ENCODE data around the gene CACNB2. TPM values are rescaled to one million over a fixed set of nuclear protein-coding genes. Genes with fewer than 3 reads are reported as not detected.

The CACNB2 gene
- polyA plus RNA-seq, 2 of the 4 experiments (the other 2 are of a cell fraction) = not detected

DNA sequence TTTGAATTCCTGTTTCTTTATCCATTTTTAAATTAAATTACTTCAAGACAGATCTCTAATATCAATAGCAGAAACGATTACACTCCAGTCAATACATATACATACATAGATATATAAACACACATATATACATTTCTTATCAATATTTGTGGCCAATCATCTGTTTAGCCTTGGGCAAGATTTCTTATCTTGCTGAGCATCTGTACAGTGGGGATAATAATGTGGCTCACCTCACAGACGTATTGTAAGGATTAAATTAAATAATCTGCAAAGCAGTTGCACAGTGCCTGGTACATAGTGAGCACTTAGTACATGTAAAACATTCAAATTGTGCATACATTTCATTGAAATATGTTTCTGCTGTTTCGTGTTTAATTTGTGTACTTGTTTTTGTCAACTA is 17.5 kb upstream of the CACNB2 start:
- FAIRE-seq (no peak), DNase-seq (ENCODE audit: low read depth in 1 of 2, low spot score in 1 of 2) (no peak), ATAC-seq (no peak)
- TF ChIP-seq PHF8 (IDR thresholded peaks at IDR 0.05; ENCODE audit: borderline replicate concordance, low read depth) = no peak
- no peak for TF ChIP-seq ZFP36 (IDR thresholded peaks at IDR 0.05; ENCODE audit: borderline replicate concordance, partially characterized antibody)
- no peak for TF ChIP-seq TFCP2L1 (CRISPR knock-in tag; IDR thresholded peaks at IDR 0.05)
- TF ChIP-seq KDM5A (IDR thresholded peaks at IDR 0.05) = no peak
- no peak for TF ChIP-seq CHD2 (IDR thresholded peaks at IDR 0.05; ENCODE audit: low read length, partially characterized antibody)
- no peak for TF ChIP-seq CEBPB (IDR thresholded peaks at IDR 0.05)
- no peak for TF ChIP-seq CBX8 (IDR thresholded peaks at IDR 0.05)
- no peak for TF ChIP-seq EP300 (IDR thresholded peaks at IDR 0.05)
- TF ChIP-seq CBX2 (IDR thresholded peaks at IDR 0.05; ENCODE audit: borderline replicate concordance, low read depth) = no peak
- TF ChIP-seq, protein P1, sequence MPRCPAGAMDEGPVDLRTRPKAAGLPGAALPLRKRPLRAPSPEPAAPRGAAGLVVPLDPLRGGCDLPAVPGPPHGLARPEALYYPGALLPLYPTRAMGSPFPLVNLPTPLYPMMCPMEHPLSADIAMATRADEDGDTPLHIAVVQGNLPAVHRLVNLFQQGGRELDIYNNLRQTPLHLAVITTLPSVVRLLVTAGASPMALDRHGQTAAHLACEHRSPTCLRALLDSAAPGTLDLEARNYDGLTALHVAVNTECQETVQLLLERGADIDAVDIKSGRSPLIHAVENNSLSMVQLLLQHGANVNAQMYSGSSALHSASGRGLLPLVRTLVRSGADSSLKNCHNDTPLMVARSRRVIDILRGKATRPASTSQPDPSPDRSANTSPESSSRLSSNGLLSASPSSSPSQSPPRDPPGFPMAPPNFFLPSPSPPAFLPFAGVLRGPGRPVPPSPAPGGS (IDR thresholded peaks at IDR 0.05) = no peak
- TF ChIP-seq RNF2 (IDR thresholded peaks at IDR 0.05; ENCODE audit: borderline replicate concordance, low read depth) = no peak
- H3K4me3 ChIP-seq = no peak overlapping the region
- H3K4me1 ChIP-seq = no peaks in the 10 kb centered on the region
- ChIA-PET CTCF (no interaction called here), POLR2A (no interaction called here)
- no peak overlapping the region for H3K4me2 ChIP-seq
- WGBS (ENCODE audit: missing lambda C conversion rate) = 1% methylated on average over 3 of the region's 3 CpGs
- no peak overlapping the region for H3K27ac ChIP-seq
- no peaks in the 10 kb centered on the region for H3K9me3 ChIP-seq

DNA sequence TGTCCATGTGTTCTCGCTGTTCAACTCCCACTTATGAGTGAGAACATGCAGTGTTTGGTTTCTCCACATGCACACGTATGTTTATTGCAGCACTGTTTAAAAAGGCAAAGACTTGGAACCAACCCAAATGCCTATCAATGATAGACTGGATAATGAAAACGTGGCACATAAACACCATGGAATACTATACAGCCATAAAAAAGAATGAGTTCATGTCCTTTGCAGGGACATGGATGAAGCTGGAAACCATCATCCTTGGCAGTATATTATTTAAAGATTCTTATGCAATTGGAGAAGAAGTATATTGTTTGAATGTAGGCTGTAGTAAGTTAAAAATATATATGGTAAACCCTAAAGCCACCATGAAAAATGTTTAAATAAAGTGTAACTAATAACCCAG is 7.2 kb upstream of the CACNB2 start:
- 25% methylated on average over 3 of the region's 3 CpGs for WGBS (ENCODE audit: missing lambda C conversion rate)
- H3K4me3 ChIP-seq = no peak overlapping the region
- H3K27ac ChIP-seq = no peak overlapping the region
- ChIA-PET CTCF (no interaction called here), POLR2A (no interaction called here)
- FAIRE-seq (no peak), DNase-seq (ENCODE audit: low read depth in 1 of 2, low spot score in 1 of 2) (no peak), ATAC-seq (no peak)
- no peaks in the 10 kb centered on the region for H3K4me1 ChIP-seq
- TF ChIP-seq CBX2 (IDR thresholded peaks at IDR 0.05; ENCODE audit: borderline replicate concordance, low read depth) (no peak), BHLHE40 (IDR thresholded peaks at IDR 0.05; ENCODE audit: low read depth, low read length) (no peak)
- TF ChIP-seq, protein P2, sequence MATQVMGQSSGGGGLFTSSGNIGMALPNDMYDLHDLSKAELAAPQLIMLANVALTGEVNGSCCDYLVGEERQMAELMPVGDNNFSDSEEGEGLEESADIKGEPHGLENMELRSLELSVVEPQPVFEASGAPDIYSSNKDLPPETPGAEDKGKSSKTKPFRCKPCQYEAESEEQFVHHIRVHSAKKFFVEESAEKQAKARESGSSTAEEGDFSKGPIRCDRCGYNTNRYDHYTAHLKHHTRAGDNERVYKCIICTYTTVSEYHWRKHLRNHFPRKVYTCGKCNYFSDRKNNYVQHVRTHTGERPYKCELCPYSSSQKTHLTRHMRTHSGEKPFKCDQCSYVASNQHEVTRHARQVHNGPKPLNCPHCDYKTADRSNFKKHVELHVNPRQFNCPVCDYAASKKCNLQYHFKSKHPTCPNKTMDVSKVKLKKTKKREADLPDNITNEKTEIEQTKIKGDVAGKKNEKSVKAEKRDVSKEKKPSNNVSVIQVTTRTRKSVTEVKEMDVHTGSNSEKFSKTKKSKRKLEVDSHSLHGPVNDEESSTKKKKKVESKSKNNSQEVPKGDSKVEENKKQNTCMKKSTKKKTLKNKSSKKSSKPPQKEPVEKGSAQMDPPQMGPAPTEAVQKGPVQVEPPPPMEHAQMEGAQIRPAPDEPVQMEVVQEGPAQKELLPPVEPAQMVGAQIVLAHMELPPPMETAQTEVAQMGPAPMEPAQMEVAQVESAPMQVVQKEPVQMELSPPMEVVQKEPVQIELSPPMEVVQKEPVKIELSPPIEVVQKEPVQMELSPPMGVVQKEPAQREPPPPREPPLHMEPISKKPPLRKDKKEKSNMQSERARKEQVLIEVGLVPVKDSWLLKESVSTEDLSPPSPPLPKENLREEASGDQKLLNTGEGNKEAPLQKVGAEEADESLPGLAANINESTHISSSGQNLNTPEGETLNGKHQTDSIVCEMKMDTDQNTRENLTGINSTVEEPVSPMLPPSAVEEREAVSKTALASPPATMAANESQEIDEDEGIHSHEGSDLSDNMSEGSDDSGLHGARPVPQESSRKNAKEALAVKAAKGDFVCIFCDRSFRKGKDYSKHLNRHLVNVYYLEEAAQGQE (IDR thresholded peaks at IDR 0.05) = no peak
- no peaks in the 10 kb centered on the region for H3K9me3 ChIP-seq
- H3K4me2 ChIP-seq = no peak overlapping the region

DNA sequence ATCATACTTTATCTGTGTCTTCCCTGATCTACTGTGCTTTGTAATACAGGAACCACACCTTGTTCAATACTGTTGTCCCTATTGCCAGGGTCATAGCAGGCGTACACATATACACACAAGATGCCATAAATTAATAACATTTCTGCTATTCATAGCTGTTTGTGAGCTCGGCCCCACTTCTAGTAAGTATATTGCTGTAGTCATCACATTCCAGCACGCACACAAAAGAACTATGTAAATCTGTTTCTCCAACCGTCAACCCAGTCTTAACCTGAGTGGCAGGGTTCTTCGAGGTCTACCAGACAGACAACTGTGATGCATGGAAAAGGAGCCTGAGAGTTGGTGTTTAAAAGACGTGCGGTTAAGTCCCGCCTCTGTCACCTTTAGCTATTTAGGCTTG is 5.7 kb upstream of the CACNB2 start:
- no peak overlapping the region for H3K27ac ChIP-seq
- no peak for DNase-seq (ENCODE audit: low read depth in 1 of 2, low spot score in 1 of 2)
- no peak overlapping the region for H3K4me3 ChIP-seq
- TF ChIP-seq PHF8 (IDR thresholded peaks at IDR 0.05; ENCODE audit: borderline replicate concordance, low read depth) = no peak
- peak; percentile 71 for TF ChIP-seq MAFK (IDR thresholded peaks at IDR 0.05; ENCODE audit: partially characterized antibody)
- CTCF ChIA-PET = interaction anchor here (1.2 kb wide), 1 partner anchor 81 kb away, joined by 3 read pairs; no protein-coding TSS in a partner anchor
- WGBS (ENCODE audit: missing lambda C conversion rate) = 46% methylated on average over 8 of the region's 8 CpGs
- no peaks in the 10 kb centered on the region for H3K4me1 ChIP-seq
- POLR2A ChIA-PET = no interaction called here
- no peak for FAIRE-seq
- no peaks in the 10 kb centered on the region for H3K9me3 ChIP-seq
- ATAC-seq = no peak
- H3K4me2 ChIP-seq = no peak overlapping the region

DNA sequence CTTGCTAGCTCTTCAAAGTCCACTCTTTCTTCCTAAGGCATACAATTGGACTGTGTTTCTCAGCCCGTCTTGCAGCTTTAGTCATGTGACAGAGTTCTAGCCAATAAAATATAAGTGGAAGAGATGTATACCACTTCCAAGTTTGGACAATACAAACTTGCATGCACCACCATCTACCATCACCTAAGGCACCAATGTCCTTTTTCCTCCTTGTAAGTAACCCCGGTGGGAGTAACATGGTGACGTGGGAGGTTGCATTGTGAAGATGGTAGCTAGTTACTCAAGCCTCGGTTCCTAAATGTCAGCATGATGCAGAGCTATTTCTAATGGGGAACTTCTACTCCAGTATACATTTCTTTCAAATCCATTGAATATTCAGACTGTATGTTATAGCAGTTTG is 5.3 kb upstream of the CACNB2 start:
- DNase-seq (ENCODE audit: low read depth in 1 of 2, low spot score in 1 of 2) (no peak), FAIRE-seq (no peak), ATAC-seq (0 out of 6 replicates have a peak, but pooled peaks of 1 of the 2 experiments have one; percentile 19)
- Histone ChIP-seq H3K4me2 (no peak overlapping the region), H3K9me3 (no peaks in the 10 kb centered on the region), H3K4me3 (no peak overlapping the region), H3K27ac (no peak overlapping the region), H3K4me1 (0 out of 3 replicates have a peak, but pooled peaks cover under 1% of the 10 kb centered on the region)
- 9% methylated on average over 4 of the region's 4 CpGs for WGBS (ENCODE audit: missing lambda C conversion rate)
- CTCF ChIA-PET = no interaction called here
- POLR2A ChIA-PET = no interaction called here
- TF ChIP-seq EHF (CRISPR knock-in tag; IDR thresholded peaks at IDR 0.05) (no peak), RCOR1 (IDR thresholded peaks at IDR 0.05; ENCODE audit: low read depth, low read length) (no peak), JUNB (IDR thresholded peaks at IDR 0.05) (no peak), ZFP36 (IDR thresholded peaks at IDR 0.05; ENCODE audit: borderline replicate concordance, partially characterized antibody) (no peak)
- TF ChIP-seq, protein P3, sequence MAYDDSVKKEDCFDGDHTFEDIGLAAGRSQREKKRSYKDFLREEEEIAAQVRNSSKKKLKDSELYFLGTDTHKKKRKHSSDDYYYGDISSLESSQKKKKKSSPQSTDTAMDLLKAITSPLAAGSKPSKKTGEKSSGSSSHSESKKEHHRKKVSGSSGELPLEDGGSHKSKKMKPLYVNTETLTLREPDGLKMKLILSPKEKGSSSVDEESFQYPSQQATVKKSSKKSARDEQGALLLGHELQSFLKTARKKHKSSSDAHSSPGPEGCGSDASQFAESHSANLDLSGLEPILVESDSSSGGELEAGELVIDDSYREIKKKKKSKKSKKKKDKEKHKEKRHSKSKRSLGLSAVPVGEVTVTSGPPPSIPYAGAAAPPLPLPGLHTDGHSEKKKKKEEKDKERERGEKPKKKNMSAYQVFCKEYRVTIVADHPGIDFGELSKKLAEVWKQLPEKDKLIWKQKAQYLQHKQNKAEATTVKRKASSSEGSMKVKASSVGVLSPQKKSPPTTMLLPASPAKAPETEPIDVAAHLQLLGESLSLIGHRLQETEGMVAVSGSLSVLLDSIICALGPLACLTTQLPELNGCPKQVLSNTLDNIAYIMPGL (CRISPR knock-in tag; IDR thresholded peaks at IDR 0.05; ENCODE audit: borderline replicate concordance) = no peak

Data from A549 (cell line).